GM12878 (cell line): ENCODE results near the gene TAS2R13. TPM values are rescaled to one million over a fixed set of nuclear protein-coding genes. Genes with fewer than 3 reads are reported as not detected.

Experiments used
- ATAC-seq: fragments of 200-7000 bp; cut with Tn5 transposase; 3 replicates; pipeline ENCODE4 v1.9.1; 2020; ENCODE audit warnings: mild to moderate bottlenecking, moderate library complexity
- BruUV-seq: library from RNA; stranded (reverse); fragments of 400-500 nt; replicated peaks from 2 replicates; lab custom pipeline; 2021; lab: Mats Ljungman, UMichigan
- CTCF ChIA-PET: fragments of 300-600 bp; sonication (Branson Sonifier 250); formaldehyde crosslinking; extraction: SDS; loops from one replicate; lab custom pipeline; 2021; ENCODE audit warnings: inconsistent platforms; lab: Yijun Ruan, JAX
- POLR2A ChIA-PET: fragments of 350-600 bp; formaldehyde crosslinking; extraction: SDS; loops from one replicate; lab custom pipeline; 2021; ENCODE audit warnings: inconsistent platforms; lab: Charles Lee
- RAD21 ChIA-PET: fragments of 300-600 bp; sonication (Branson Sonifier 250); formaldehyde crosslinking; loops from one replicate; lab custom pipeline; 2023; ENCODE audit warnings: antibody characterized with exemption; ENCODE audit not compliant: unreplicated experiment; lab: Charles Lee
- SMC1A ChIA-PET: fragments of 300-600 bp; sonication (Branson Sonifier 250); formaldehyde crosslinking; loops from one replicate; lab custom pipeline; 2023; ENCODE audit not compliant: unreplicated experiment, uncharacterized antibody; lab: Charles Lee
- DNase-seq: peaks from one replicate; pipeline ENCODE4 v3.0.0-alpha.2; 2011; ENCODE audit warnings: low read depth, low spot score
- FAIRE-seq: peaks from 3 replicates; lab custom pipeline; 2011; peaks lifted over from hg19 to GRCh38; lab: Jason Lieb, UNC
- H2AFZ ChIP-seq: 2 replicates; pipeline ENCODE4 v1.6.0; 2011; ENCODE audit warnings: low read depth, low read length, control low read depth; ENCODE audit not compliant: control insufficient read depth
- H3K27ac ChIP-seq: 2 replicates; pipeline ENCODE4 v1.5.1; 2011; ENCODE audit warnings: control low read depth; ENCODE audit not compliant: control insufficient read depth, insufficient read depth
- H3K27me3 ChIP-seq, 2 experiments: replicated peaks in 1 of 2; 2 replicates each; pipeline versions ENCODE4 v1.6.0 to v1.6.1; 2011; ENCODE audit warnings: low read length in 1 of 2; ENCODE audit not compliant: control insufficient read depth in 2 of 2, insufficient read depth in 2 of 2
- H3K36me3 ChIP-seq, 2 experiments: 2 replicates each; pipeline ENCODE4 v1.5.1; 2011; ENCODE audit warnings: low read length in 1 of 2; ENCODE audit not compliant: control insufficient read depth in 2 of 2, insufficient read depth in 2 of 2
- H3K4me1 ChIP-seq: 2 replicates; pipeline ENCODE4 v1.6.1; 2011; ENCODE audit warnings: mild to moderate bottlenecking, low read length, moderate library complexity, mixed read lengths; ENCODE audit not compliant: control insufficient read depth, insufficient read depth
- H3K4me2 ChIP-seq: 2 replicates; pipeline ENCODE4 v1.6.0; 2011; ENCODE audit warnings: control low read depth; ENCODE audit not compliant: control insufficient read depth, insufficient read depth
- H3K4me3 ChIP-seq: fragments of 200-600 bp; sonication (generic); 2 replicates; pipeline ENCODE4 v1.5.1; 2016
- H3K79me2 ChIP-seq: 2 replicates; pipeline ENCODE4 v1.6.0; 2011; ENCODE audit warnings: low read length; ENCODE audit not compliant: control insufficient read depth, insufficient read depth
- H3K9ac ChIP-seq: 2 replicates; pipeline ENCODE4 v1.8.0; 2011; ENCODE audit warnings: low read length, control low read depth, mixed read lengths; ENCODE audit not compliant: control insufficient read depth, insufficient read depth
- H3K9me3 ChIP-seq: replicated peaks from 3 replicates; pipeline ENCODE4 v1.5.1; 2011; ENCODE audit warnings: mild to moderate bottlenecking, low read length; ENCODE audit not compliant: control insufficient read depth, insufficient read depth
- H4K20me1 ChIP-seq: 2 replicates; pipeline ENCODE4 v1.6.0; 2011; ENCODE audit not compliant: control insufficient read depth, insufficient read depth
- ATF7 ChIP-seq: fragments of 450-650 bp; IDR thresholded peaks from 2 replicates; pipeline ENCODE4 v1.6.1; 2016; ENCODE audit warnings: low read depth, mild to moderate bottlenecking
- BHLHE40 ChIP-seq, 2 experiments: fragments of 450-650 bp in 1 of 2; IDR thresholded peaks; 2 replicates each; pipeline ENCODE4 v1.6.1; 2011 to 2017; ENCODE audit warnings: low read depth in 2 of 2, borderline replicate concordance in 1 of 2, improper control_type of control experiment in 1 of 2, low read length in 1 of 2, mild to moderate bottlenecking in 1 of 2
- CBFB ChIP-seq: IDR thresholded peaks from 2 replicates; pipeline ENCODE4 v1.6.1; 2016; ENCODE audit warnings: antibody characterized with exemption, low read depth
- ETV6 ChIP-seq, 2 experiments: fragments of 450-650 bp in 1 of 2; IDR thresholded peaks in 1 of 2; conservative IDR thresholded peaks in 1 of 2; 2 replicates each; pipeline ENCODE4 v1.6.1; 2014; ENCODE audit warnings: antibody characterized with exemption in 1 of 2, borderline replicate concordance in 1 of 2, low read depth in 1 of 2, mild to moderate bottlenecking in 1 of 2, moderate library complexity in 1 of 2
- POLR2AphosphoS2 ChIP-seq: IDR thresholded peaks from 2 replicates; pipeline ENCODE4 v1.6.1; 2011; ENCODE audit warnings: low read depth, mild to moderate bottlenecking, low read length, improper control_type of control experiment, moderate library complexity
- RFX5 ChIP-seq: IDR thresholded peaks from 2 replicates; pipeline ENCODE4 v1.6.1; 2011; ENCODE audit warnings: low read depth, low read length, improper control_type of control experiment
- SIN3A ChIP-seq: IDR thresholded peaks from 2 replicates; pipeline ENCODE4 v1.6.1; 2012; ENCODE audit warnings: low read depth, low read length, improper control_type of control experiment
- YBX1 ChIP-seq: fragments of 450-650 bp; IDR thresholded peaks from 2 replicates; pipeline ENCODE4 v1.6.1; 2016; ENCODE audit warnings: antibody characterized with exemption
- YY1 ChIP-seq: IDR thresholded peaks from 2 replicates; pipeline ENCODE4 v1.6.1; 2011; ENCODE audit warnings: low read depth, mild to moderate bottlenecking, low read length
- ZZZ3 ChIP-seq: IDR thresholded peaks from 2 replicates; pipeline ENCODE4 v1.6.1; 2011; ENCODE audit warnings: low read depth; ENCODE audit not compliant: control insufficient read depth, insufficient read length
- WGBS: methylation state at CpG from one replicate; pipeline ENCODE4 v1.1.6; 2016; ENCODE audit warnings: low lambda C conversion rate; ENCODE audit not compliant: insufficient replicate concordance, insufficient coverage; ENCODE audit errors: missing lambda C conversion rate; 5-methylcytosine and 5-hydroxymethylcytosine counted together
- in situ Hi-C: fragments of 300-500 bp; cut with MboI; formaldehyde crosslinking; loops from 9 replicates; pipeline ENCODE4 v1.14.3; 2018; ENCODE audit warnings: mixed read lengths
- intact Hi-C: fragments of 100-400 bp; cut with micrococcal nuclease; formaldehyde crosslinking; loops from one replicate; pipeline ENCODE4 v1.14.2; 2022; ENCODE audit not compliant: unreplicated experiment
- polyA plus RNA-seq, 11 experiments: library from polyadenylated mRNA; depleted of rRNA in 4 of 11; unstranded in 6 of 11; stranded (reverse) in 5 of 11; fragments of >200 nt; fragmentation: Nextera tagmentation in 4 of 11; fragmentation: Illumina TruSeq in 1 of 11; extraction: Ambion mirVana in 4 of 11; extraction: Trizol in 1 of 11; gene quantifications; 1 replicate in 1 of 11; 2 replicates in 10 of 11; pipeline versions ENCODE4 v1.2.1 to v1.2.3, GENCODE V29; 2011 to 2016; ENCODE audit warnings: inconsistent platforms in 2 of 11, missing spikeins in 2 of 11, low read depth in 1 of 11
- total RNA-seq, 4 experiments: library from RNA; depleted of rRNA in 3 of 4; stranded (reverse); fragments of >200 nt in 3 of 4; fragmentation: Illumina TruSeq in 1 of 4; extraction: Trizol in 1 of 4; gene quantifications; 2 replicates each; pipeline versions ENCODE4 v1.2.1 to v1.2.3, GENCODE V29; 2013 to 2021
- TF ChIP-seq, protein P1 (sequence below): fragments of 150-350 bp; IDR thresholded peaks from 2 replicates; pipeline ENCODE4 v1.6.1; 2014; ENCODE audit warnings: mild to moderate bottlenecking, low read depth, low read length
- TF ChIP-seq, protein P2 (sequence below), 3 experiments: IDR thresholded peaks in 2 of 3; conservative IDR thresholded peaks in 1 of 3; 2 replicates each; pipeline ENCODE4 v1.5.1; 2011; ENCODE audit warnings: low read depth in 3 of 3, low read length in 3 of 3, mild to moderate bottlenecking in 3 of 3, control low read depth in 2 of 3, moderate library complexity in 2 of 3, inconsistent platforms in 1 of 3, mixed read lengths in 1 of 3; ENCODE audit not compliant: control insufficient read depth in 2 of 3, insufficient read depth in 1 of 3; ENCODE audit errors: extremely low read depth in 1 of 3
- TF ChIP-seq, protein P3 (sequence below): fragments of 450-650 bp; IDR thresholded peaks from 2 replicates; pipeline ENCODE4 v1.6.1; 2017; ENCODE audit warnings: borderline replicate concordance
- TF ChIP-seq, protein P4 (sequence below): fragments of 450-650 bp; IDR thresholded peaks from 2 replicates; pipeline ENCODE4 v1.6.1; 2016; ENCODE audit warnings: mild to moderate bottlenecking
- TF ChIP-seq, protein P5 (sequence below): fragments of 450-650 bp; formaldehyde crosslinking; IDR thresholded peaks from 2 replicates; pipeline ENCODE4 v1.4.0; 2022; ENCODE audit warnings: mild to moderate bottlenecking, moderate library complexity

TAS2R13 gene
- total and polyA plus RNA-seq, 10 of the 15 experiments (the other 5 are each of a cell fraction or from before 2014, with no cell fraction given) = 0.12 to 2.2 (median 0.65) TPM; not detected in 4

DNA sequence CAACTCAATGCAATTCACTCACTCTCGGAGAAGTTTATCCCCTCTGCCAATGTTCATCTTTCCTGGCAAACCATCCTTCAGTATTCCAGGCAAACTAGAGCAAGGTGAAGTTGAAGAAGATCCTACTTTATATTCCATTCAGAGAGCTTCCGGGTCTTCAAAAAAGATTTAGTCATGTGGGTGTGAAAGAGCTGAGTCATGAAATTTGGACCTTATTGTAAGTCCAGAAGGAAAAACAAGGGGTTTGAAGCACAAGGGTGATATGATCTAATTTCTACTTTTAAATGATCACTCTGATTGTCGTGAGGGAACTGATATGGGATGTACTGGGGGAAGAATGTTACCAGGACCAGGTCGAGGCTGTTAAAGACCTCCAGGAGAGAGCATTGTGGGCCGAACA, 16.9 kb upstream of the TAS2R13 start:
- no peaks in the 10 kb centered on the region for H3K4me1 ChIP-seq
- TF ChIP-seq YY1 (no peak), CBFB (no peak), RFX5 (no peak), SIN3A (no peak), YBX1 (no peak), ATF7 (no peak), ZZZ3 (no peak), ETV6 (conservative IDR thresholded peaks at IDR 0.05 in 1 of 2, IDR thresholded peaks at IDR 0.05 in 1 of 2; ENCODE audit: borderline replicate concordance in 1 of 2, low read depth in 1 of 2) (no peak), BHLHE40 (IDR thresholded peaks at IDR 0.05; ENCODE audit: borderline replicate concordance in 1 of 2, low read depth in 2 of 2, low read length in 1 of 2) (no peak), POLR2AphosphoS2 (no peak)
- TF ChIP-seq, protein P1, sequence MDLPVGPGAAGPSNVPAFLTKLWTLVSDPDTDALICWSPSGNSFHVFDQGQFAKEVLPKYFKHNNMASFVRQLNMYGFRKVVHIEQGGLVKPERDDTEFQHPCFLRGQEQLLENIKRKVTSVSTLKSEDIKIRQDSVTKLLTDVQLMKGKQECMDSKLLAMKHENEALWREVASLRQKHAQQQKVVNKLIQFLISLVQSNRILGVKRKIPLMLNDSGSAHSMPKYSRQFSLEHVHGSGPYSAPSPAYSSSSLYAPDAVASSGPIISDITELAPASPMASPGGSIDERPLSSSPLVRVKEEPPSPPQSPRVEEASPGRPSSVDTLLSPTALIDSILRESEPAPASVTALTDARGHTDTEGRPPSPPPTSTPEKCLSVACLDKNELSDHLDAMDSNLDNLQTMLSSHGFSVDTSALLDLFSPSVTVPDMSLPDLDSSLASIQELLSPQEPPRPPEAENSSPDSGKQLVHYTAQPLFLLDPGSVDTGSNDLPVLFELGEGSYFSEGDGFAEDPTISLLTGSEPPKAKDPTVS = no peak
- TF ChIP-seq, protein P2, sequence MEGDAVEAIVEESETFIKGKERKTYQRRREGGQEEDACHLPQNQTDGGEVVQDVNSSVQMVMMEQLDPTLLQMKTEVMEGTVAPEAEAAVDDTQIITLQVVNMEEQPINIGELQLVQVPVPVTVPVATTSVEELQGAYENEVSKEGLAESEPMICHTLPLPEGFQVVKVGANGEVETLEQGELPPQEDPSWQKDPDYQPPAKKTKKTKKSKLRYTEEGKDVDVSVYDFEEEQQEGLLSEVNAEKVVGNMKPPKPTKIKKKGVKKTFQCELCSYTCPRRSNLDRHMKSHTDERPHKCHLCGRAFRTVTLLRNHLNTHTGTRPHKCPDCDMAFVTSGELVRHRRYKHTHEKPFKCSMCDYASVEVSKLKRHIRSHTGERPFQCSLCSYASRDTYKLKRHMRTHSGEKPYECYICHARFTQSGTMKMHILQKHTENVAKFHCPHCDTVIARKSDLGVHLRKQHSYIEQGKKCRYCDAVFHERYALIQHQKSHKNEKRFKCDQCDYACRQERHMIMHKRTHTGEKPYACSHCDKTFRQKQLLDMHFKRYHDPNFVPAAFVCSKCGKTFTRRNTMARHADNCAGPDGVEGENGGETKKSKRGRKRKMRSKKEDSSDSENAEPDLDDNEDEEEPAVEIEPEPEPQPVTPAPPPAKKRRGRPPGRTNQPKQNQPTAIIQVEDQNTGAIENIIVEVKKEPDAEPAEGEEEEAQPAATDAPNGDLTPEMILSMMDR (IDR thresholded peaks at IDR 0.05 in 2 of 3, conservative IDR thresholded peaks at IDR 0.05 in 1 of 3; ENCODE audit: control insufficient read depth in 2 of 3, extremely low read depth in 1 of 3, insufficient read depth in 1 of 3, low read depth in 3 of 3, low read length in 3 of 3) = no peak
- TF ChIP-seq, protein P3, sequence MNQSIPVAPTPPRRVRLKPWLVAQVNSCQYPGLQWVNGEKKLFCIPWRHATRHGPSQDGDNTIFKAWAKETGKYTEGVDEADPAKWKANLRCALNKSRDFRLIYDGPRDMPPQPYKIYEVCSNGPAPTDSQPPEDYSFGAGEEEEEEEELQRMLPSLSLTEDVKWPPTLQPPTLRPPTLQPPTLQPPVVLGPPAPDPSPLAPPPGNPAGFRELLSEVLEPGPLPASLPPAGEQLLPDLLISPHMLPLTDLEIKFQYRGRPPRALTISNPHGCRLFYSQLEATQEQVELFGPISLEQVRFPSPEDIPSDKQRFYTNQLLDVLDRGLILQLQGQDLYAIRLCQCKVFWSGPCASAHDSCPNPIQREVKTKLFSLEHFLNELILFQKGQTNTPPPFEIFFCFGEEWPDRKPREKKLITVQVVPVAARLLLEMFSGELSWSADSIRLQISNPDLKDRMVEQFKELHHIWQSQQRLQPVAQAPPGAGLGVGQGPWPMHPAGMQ = no peak
- TF ChIP-seq, protein P4, sequence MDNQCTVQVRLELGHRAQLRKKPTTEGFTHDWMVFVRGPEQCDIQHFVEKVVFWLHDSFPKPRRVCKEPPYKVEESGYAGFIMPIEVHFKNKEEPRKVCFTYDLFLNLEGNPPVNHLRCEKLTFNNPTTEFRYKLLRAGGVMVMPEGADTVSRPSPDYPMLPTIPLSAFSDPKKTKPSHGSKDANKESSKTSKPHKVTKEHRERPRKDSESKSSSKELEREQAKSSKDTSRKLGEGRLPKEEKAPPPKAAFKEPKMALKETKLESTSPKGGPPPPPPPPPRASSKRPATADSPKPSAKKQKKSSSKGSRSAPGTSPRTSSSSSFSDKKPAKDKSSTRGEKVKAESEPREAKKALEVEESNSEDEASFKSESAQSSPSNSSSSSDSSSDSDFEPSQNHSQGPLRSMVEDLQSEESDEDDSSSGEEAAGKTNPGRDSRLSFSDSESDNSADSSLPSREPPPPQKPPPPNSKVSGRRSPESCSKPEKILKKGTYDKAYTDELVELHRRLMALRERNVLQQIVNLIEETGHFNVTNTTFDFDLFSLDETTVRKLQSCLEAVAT = no peak
- TF ChIP-seq, protein P5, sequence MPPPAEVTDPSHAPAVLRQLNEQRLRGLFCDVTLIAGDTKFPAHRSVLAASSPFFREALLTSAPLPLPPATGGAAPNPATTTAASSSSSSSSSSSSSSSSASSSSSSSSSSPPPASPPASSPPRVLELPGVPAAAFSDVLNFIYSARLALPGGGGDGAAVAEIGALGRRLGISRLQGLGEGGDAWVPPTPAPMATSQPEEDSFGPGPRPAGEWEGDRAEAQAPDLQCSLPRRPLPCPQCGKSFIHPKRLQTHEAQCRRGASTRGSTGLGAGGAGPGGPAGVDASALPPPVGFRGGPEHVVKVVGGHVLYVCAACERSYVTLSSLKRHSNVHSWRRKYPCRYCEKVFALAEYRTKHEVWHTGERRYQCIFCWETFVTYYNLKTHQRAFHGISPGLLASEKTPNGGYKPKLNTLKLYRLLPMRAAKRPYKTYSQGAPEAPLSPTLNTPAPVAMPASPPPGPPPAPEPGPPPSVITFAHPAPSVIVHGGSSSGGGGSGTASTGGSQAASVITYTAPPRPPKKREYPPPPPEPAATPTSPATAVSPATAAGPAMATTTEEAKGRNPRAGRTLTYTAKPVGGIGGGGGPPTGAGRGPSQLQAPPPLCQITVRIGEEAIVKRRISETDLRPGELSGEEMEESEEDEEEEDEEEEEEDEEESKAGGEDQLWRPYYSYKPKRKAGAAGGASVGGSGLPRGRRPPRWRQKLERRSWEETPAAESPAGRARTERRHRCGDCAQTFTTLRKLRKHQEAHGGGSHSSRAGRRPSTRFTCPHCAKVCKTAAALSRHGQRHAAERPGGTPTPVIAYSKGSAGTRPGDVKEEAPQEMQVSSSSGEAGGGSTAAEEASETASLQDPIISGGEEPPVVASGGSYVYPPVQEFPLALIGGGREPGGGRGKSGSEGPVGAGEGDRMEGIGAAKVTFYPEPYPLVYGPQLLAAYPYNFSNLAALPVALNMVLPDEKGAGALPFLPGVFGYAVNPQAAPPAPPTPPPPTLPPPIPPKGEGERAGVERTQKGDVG (CRISPR knock-in tag) = no peak

More for the DNA sequence above, 16.9 kb upstream of the TAS2R13 start:
- Histone ChIP-seq H3K27ac (no peak overlapping the region), H3K27me3 (no peaks in the 10 kb centered on the region), H3K4me3 (no peak overlapping the region), H2AFZ (no peak overlapping the region), H3K4me2 (no peak overlapping the region), H3K79me2 (no peaks in the 10 kb centered on the region), H4K20me1 (no peaks in the 10 kb centered on the region), H3K9ac (no peak overlapping the region), H3K9me3 (no peaks in the 10 kb centered on the region), H3K36me3 (no peaks in the 10 kb centered on the region)
- no peak for ATAC-seq
- in situ Hi-C loops = no loop called here
- ChIA-PET SMC1A (no interaction called here), CTCF (interaction anchor here (1.1 kb wide), 1 partner anchor 12 kb away, joined by 3 read pairs; no protein-coding TSS in a partner anchor), POLR2A (no interaction called here), RAD21 (no interaction called here)
- no peak for FAIRE-seq
- 74% methylated on average over 5 of the region's 5 CpGs for WGBS
- intact Hi-C loops = no loop called here
- BruUV-seq = no TSS peak
- no peak for DNase-seq
